Nephron progenitor cell (in vitro differentiated cells): ENCODE data around the gene GMPR.
A peak's percentile ranks its signal among the peaks of the same experiment; 100 is the strongest.

Source experiments
- DNase-seq: peaks from one replicate; pipeline ENCODE4 v3.0.0; 2021
- H3K27ac Mint-ChIP-seq: 2 replicates; pipeline ENCODE4 v1.8.0; 2021; ENCODE audit warnings: mild to moderate bottlenecking, moderate library complexity, mixed read lengths
- H3K27me3 Mint-ChIP-seq: 2 replicates; pipeline ENCODE4 v1.8.0; 2021; ENCODE audit warnings: mild to moderate bottlenecking, low read depth, mixed read lengths; ENCODE audit not compliant: poor library complexity
- H3K36me3 Mint-ChIP-seq: 2 replicates; pipeline ENCODE4 v1.8.0; 2021; ENCODE audit warnings: low read depth, mixed read lengths
- H3K4me1 Mint-ChIP-seq: 2 replicates; pipeline ENCODE4 v1.8.0; 2021; ENCODE audit warnings: mixed read lengths
- H3K4me3 Mint-ChIP-seq: 2 replicates; pipeline ENCODE4 v1.8.0; 2021; ENCODE audit warnings: mild to moderate bottlenecking, moderate library complexity, mixed read lengths
- H3K9me3 Mint-ChIP-seq: 2 replicates; pipeline ENCODE4 v1.8.0; 2021; ENCODE audit warnings: mild to moderate bottlenecking, moderate library complexity, mixed read lengths
- TF ChIP-seq, protein P1 (sequence below): fragments of 200-600 bp; sonication (generic); IDR thresholded peaks from 2 replicates; pipeline ENCODE4 v1.5.0; 2021; ENCODE audit warnings: antibody characterized with exemption

The GMPR gene

DNA sequence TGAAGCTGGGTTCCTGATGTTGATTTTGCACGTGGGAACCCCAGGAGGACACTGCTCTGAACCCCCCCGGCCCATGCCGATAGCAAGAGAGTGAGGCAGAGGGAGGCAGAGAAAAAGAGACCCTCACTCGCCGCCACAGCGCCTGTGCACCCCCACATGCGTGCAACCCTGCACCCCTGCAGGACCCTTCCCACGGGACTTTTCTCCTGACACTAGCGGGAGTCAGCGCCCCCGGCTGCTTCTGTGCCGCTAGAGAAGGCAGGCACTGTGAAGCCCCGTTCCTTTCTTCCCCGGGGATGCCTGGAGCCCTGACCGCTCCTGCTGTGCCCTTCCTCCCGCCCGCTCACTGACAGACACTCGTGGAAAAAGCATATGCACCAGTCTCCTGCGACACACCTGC is 67.4 kb downstream of the GMPR start:
- Mint-ChIP-seq H3K36me3 (no peaks in the 10 kb centered on the region), H3K27me3 (peaks cover 56% of the 10 kb centered on the region), H3K4me3 (peak overlapping the region; percentile 72), H3K9me3 (no peaks in the 10 kb centered on the region), H3K27ac (no peak overlapping the region), H3K4me1 (peaks cover 51% of the 10 kb centered on the region)
- DNase-seq = peak; percentile 32
- TF ChIP-seq, protein P1, sequence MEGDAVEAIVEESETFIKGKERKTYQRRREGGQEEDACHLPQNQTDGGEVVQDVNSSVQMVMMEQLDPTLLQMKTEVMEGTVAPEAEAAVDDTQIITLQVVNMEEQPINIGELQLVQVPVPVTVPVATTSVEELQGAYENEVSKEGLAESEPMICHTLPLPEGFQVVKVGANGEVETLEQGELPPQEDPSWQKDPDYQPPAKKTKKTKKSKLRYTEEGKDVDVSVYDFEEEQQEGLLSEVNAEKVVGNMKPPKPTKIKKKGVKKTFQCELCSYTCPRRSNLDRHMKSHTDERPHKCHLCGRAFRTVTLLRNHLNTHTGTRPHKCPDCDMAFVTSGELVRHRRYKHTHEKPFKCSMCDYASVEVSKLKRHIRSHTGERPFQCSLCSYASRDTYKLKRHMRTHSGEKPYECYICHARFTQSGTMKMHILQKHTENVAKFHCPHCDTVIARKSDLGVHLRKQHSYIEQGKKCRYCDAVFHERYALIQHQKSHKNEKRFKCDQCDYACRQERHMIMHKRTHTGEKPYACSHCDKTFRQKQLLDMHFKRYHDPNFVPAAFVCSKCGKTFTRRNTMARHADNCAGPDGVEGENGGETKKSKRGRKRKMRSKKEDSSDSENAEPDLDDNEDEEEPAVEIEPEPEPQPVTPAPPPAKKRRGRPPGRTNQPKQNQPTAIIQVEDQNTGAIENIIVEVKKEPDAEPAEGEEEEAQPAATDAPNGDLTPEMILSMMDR = no peak

DNA sequence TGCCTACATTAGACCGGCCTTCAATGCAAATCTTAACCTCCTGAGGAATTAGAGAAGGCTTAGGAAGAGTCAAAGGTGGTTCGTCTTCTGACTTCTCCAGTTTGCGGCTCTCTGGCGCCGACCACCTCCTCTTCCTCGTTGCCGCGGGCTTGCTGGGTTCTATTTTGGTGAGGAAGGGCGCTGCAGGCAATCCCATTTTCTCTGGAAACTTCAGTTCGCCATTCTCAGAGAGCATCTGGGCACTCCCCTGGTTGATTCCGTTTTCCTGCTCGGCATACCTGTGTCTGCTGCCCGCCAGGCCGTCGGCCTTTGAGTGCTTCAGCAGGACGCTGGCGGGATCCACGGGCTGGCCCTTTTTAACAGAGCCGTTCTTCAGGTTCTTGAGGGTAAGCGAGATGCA is 67.9 kb downstream of the GMPR start:
- no peak for DNase-seq
- Mint-ChIP-seq H3K27me3 (peaks cover 56% of the 10 kb centered on the region), H3K4me1 (peaks cover 51% of the 10 kb centered on the region), H3K9me3 (no peaks in the 10 kb centered on the region), H3K27ac (no peak overlapping the region), H3K36me3 (no peaks in the 10 kb centered on the region), H3K4me3 (peak overlapping the region; percentile 72)
- TF ChIP-seq, protein P1 = no peak

DNA sequence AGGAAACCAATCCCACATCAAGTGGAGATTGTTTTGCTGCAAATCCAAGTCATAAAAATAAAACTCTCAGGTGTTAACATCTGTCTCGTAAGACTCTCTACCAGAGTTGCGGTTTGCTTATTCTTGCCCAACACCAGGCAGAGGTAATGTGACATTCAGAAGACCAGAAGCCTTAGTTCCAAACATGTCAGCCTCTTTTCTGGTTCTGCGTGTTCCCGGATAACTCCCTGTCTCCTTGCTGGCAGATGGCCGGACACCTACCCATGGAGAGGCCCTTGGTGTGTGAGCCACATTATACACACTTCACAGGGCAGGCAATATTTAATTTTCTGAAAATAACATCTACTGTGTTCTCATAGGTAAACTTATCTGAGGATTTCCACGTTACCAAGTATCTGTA is 73.4 kb downstream of the GMPR start:
- H3K36me3 Mint-ChIP-seq = no peaks in the 10 kb centered on the region
- TF ChIP-seq, protein P1 = no peak
- peaks cover 9% of the 10 kb centered on the region for H3K27me3 Mint-ChIP-seq
- no peak overlapping the region for H3K4me3 Mint-ChIP-seq
- no peak for DNase-seq
- H3K9me3 Mint-ChIP-seq = no peaks in the 10 kb centered on the region
- H3K27ac Mint-ChIP-seq = no peak overlapping the region
- no peaks in the 10 kb centered on the region for H3K4me1 Mint-ChIP-seq

DNA sequence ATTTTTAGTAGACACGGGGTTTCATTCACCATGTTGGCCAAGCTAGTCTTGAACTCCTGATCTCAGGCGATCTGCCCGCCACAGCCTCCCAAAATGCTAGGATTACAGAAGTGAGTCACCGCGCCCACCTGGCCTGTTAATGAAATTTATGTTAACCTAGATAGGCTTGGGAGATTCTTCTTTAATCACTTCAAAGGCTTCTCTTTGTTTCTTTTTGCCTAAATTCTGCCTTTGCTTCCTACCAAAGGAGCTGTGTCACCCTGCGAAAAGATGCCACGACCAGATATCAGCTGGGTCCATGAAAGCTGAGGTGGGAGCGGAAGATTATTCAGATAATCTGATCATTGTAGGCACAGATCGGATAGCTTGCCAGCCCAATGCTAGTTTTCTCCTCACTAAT is 75.3 kb downstream of the GMPR start:
- DNase-seq = no peak
- H3K27ac Mint-ChIP-seq = peak overlapping the region; percentile 59

DNA sequence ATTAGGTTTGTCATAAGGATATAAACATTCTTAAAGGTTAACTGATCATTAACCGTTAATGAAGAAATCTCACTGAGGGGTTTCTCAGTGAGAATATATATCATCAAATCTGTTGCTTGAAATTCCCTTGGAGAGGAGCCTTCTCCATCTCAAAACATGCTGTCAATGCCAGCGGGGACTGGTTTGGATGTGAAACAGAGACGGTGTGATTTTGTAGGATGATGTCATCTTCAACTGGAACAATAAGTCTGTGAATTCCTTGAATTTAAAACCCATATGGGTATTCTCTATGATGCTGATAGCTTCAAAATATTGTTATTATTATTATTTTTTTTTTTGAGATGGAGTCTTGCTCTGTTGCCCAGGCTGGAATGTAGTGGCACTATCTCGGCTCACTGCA is 75.9 kb downstream of the GMPR start:
- Mint-ChIP-seq H3K4me3 (no peak overlapping the region), H3K9me3 (no peaks in the 10 kb centered on the region), H3K27me3 (no peaks in the 10 kb centered on the region), H3K36me3 (no peaks in the 10 kb centered on the region), H3K4me1 (no peaks in the 10 kb centered on the region), H3K27ac (no peak overlapping the region)
- DNase-seq = no peak
- TF ChIP-seq, protein P1 = no peak

More for the DNA sequence above, 75.3 kb downstream of the GMPR start:
- H3K36me3 Mint-ChIP-seq = no peaks in the 10 kb centered on the region
- H3K9me3 Mint-ChIP-seq = no peaks in the 10 kb centered on the region
- no peaks in the 10 kb centered on the region for H3K4me1 Mint-ChIP-seq
- no peaks in the 10 kb centered on the region for H3K27me3 Mint-ChIP-seq
- TF ChIP-seq, protein P1 = no peak
- no peak overlapping the region for H3K4me3 Mint-ChIP-seq

DNA sequence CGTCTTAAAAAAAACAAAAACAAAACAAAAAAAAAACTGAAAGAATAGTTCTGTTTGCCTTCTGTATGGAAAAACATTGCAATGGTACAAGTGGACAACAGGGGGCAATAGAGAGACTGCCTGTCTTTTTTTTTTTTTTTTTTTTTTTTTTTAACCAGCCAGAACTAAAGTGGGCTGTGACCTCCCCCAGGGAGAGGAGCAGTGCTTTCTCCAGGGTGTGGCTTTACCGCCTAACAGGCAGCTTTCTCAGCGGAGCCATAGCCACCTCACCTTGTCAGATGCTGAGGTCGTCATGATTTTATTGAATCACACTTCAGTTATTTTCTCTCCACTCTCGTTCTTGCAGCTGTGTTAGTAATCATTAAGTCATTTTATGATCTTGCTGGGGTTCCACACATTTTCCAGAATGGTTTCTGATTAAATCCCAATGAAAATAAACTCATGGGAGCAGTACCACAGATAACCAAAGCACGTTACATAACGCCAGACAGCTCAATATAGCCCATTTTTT is 78.4 kb downstream of the GMPR start:
- TF ChIP-seq, protein P1 = peak; percentile 90
- H3K9me3 Mint-ChIP-seq = no peaks in the 10 kb centered on the region
- no peak overlapping the region for H3K27ac Mint-ChIP-seq
- no peaks in the 10 kb centered on the region for H3K36me3 Mint-ChIP-seq
- H3K4me1 Mint-ChIP-seq = peaks cover 17% of the 10 kb centered on the region
- peaks cover 4% of the 10 kb centered on the region for H3K27me3 Mint-ChIP-seq
- peak; percentile 30 for DNase-seq
- H3K4me3 Mint-ChIP-seq = no peak overlapping the region
